Mucosa of descending colon (tissue), 3 donors: ENCODE data around the gene ZNF559. TPM values are rescaled to one million over a fixed set of nuclear protein-coding genes. Genes with fewer than 3 reads are reported as not detected.

Experiments used
- ATAC-seq: fragments of 200-7000 bp; cut with Tn5 transposase; one replicate; pipeline ENCODE4 v1.9.1; 2020; ENCODE audit warnings: mild to moderate bottlenecking, moderate library complexity
- DNase-seq, 3 donors: peaks; one replicate each; pipeline ENCODE4 v3.0.0-alpha.2; 2020
- H3K36me3 ChIP-seq: fragments of 200-600 bp; one replicate; pipeline ENCODE4 v1.8.0; 2021; ENCODE audit warnings: low read depth, mild to moderate bottlenecking
- H3K4me1 ChIP-seq: fragments of 200-600 bp; one replicate; pipeline ENCODE4 v1.8.0; 2021; ENCODE audit warnings: low read depth, mild to moderate bottlenecking
- H3K4me3 ChIP-seq: fragments of 200-600 bp; one replicate; pipeline ENCODE4 v1.8.0; 2021; ENCODE audit warnings: mild to moderate bottlenecking
- H3K9me3 ChIP-seq: fragments of 200-600 bp; one replicate; pipeline ENCODE4 v1.8.0; 2021; ENCODE audit warnings: mild to moderate bottlenecking
- intact Hi-C, 2 donors: fragments of 100-400 bp; cut with DNase I in 1 of 2; cut with micrococcal nuclease in 1 of 2; formaldehyde crosslinking; loops; one replicate each; pipeline versions ENCODE4 v1.11.0 to v1.11.1; 2022; cut with DNase I, micrococcal nuclease
- total RNA-seq, 3 donors: library from RNA; stranded (reverse); fragmentation: NEBNext Ultra II Directional in 2 of 3; extraction: Animal tissue kit (Norgen Biotek cat#: 25700) in 2 of 3; gene quantifications; one replicate each; pipeline versions ENCODE4 v1.2.1 to v1.2.4, GENCODE V29; 2021 to 2023
- TF ChIP-seq, protein P1 (sequence below): fragments of 200-600 bp; IDR thresholded peaks from one replicate; pipeline ENCODE4 v1.8.0; 2022; ENCODE audit warnings: antibody characterized with exemption, mild to moderate bottlenecking
- donor health status: DM: no; HTN: no; CAD: no; lungs with moderate emphysema.
- donor health status: DM: no; HTN: no; CAD: no.
- donor health status: DM: no; HTN: yes; CAD: no.

ZNF559 gene
- total RNA-seq, 3 donors from 2014 or later = 7.8 to 19.5 (median 10.4) TPM

DNA sequence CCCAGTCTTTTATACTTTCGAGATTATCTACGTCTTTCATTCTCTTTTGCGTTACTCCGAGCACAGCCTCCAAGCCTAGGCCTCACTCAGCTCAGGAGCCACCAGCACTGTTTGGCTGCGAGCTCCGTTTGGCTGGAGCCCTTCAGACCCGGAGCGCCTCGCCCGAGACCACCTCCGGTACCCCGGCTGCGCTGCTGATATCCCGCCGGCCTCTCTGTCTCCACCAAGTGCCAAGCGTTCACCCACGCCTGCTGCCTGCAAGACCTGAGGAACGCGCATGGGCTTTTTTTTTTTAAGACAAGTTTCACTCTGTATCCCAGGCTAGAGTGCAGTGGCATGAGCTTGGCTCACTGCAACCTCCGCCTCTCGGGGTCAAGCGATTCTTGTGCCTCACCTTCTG is 24.7 kb downstream of the ZNF559 start:
- Histone ChIP-seq H3K9me3 (peaks cover 100% of the 10 kb centered on the region), H3K4me1 (no peaks in the 10 kb centered on the region), H3K4me3 (no peak overlapping the region), H3K36me3 (no peaks in the 10 kb centered on the region)
- TF ChIP-seq, protein P1, sequence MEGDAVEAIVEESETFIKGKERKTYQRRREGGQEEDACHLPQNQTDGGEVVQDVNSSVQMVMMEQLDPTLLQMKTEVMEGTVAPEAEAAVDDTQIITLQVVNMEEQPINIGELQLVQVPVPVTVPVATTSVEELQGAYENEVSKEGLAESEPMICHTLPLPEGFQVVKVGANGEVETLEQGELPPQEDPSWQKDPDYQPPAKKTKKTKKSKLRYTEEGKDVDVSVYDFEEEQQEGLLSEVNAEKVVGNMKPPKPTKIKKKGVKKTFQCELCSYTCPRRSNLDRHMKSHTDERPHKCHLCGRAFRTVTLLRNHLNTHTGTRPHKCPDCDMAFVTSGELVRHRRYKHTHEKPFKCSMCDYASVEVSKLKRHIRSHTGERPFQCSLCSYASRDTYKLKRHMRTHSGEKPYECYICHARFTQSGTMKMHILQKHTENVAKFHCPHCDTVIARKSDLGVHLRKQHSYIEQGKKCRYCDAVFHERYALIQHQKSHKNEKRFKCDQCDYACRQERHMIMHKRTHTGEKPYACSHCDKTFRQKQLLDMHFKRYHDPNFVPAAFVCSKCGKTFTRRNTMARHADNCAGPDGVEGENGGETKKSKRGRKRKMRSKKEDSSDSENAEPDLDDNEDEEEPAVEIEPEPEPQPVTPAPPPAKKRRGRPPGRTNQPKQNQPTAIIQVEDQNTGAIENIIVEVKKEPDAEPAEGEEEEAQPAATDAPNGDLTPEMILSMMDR = no peak
- intact Hi-C loops = no loop called here
- DNase-seq = no peak
- ATAC-seq = no peak

DNA sequence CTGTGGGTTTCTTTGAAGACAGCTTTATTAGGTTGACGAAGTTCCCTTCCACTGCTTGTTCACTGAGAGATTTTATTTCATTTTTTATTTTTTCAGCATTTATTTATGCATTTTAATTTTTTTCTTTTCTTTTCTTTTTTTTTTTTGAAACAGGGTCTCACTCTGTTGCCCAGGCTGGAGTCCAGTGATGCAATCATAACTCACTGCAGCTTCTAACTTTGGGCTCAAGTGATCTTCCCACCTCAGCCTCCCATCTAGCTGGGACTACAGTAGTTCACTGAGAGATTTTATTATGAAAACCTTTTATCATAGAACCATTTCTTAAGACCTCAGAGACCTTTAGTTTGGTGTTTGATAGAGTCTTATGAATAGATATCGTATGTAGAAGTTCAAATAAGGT is 28.5 kb downstream of the ZNF559 start:
- H3K36me3 ChIP-seq = no peaks in the 10 kb centered on the region
- ATAC-seq (no peak), DNase-seq (no peak)
- no peak overlapping the region for H3K4me3 ChIP-seq
- TF ChIP-seq, protein P1 = no peak
- intact Hi-C loops = no loop called here
- H3K9me3 ChIP-seq = peaks cover 100% of the 10 kb centered on the region
- H3K4me1 ChIP-seq = no peaks in the 10 kb centered on the region

DNA sequence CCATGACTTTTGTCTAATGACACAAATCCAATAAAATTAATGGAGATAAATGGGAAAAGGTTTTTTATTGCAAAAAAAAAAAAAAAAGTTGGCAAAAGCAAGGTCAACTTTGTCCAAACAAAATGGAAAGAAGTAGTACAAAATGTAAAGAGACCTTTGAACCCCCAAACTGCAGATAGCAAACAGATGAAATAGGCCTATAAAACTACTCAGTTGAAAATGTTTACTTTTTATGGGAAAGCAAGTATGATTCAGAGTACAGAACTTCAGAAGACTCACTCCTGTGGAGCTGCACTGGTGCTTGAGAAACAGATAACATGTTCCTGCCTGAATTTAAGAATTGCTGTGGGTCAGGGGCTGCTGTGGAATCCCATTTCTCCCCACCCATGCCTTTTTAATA is 29.0 kb downstream of the ZNF559 start:
- intact Hi-C loops = no loop called here
- no peak for ATAC-seq
- no peak for DNase-seq

DNA sequence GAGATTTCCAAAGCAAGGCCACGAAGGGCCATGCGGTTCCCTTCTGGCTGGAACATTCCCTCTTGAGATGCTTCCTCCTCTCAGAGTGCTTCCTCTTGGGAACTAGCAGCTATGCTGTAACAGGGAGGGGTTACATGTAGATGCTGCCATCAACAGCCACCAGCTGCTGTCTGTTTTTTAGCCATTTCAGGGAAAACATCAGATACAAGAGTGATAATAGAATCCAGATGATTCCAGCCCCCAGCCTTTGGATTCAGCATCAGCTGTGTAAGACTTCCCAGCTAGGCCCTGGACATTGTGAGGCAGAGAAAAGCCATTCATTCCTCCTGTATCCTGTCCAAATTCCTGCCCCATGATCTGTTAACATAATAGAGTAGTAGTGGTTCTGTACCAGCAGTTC is 30.7 kb downstream of the ZNF559 start:
- Histone ChIP-seq H3K4me1 (no peaks in the 10 kb centered on the region), H3K36me3 (no peaks in the 10 kb centered on the region), H3K9me3 (peaks cover 100% of the 10 kb centered on the region), H3K4me3 (no peak overlapping the region)
- TF ChIP-seq, protein P1 = no peak
- DNase-seq = no peak
- intact Hi-C loops = no loop called here
- ATAC-seq = no peak

More for the DNA sequence above, 29.0 kb downstream of the ZNF559 start:
- no peaks in the 10 kb centered on the region for H3K36me3 ChIP-seq
- TF ChIP-seq, protein P1 = no peak
- H3K4me1 ChIP-seq = no peaks in the 10 kb centered on the region
- peaks cover 100% of the 10 kb centered on the region for H3K9me3 ChIP-seq
- H3K4me3 ChIP-seq = no peak overlapping the region

DNA sequence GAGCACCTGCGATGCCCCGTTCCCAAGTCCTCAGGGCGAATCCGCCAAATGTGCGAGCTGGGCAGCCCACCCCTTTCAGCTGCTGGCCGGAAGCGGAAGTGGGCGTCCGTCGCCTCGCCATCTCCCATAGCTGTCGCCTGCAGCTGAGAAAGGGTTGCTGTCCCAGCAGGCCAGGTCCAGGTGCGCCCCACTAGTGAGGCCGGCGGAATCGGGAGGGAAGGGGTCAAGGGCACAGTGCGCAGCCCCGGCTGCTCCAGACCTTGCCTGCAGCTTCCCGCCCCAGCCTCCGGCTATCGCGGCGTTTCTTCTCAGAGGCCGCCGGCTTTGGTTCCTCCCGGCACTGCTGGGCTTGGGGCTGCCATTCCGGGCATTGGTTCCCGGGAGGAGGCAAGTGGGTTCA is 38.9 kb downstream of the ZNF559 start, which contains the start of gene ZNF177:
TSS of gene ZNF177 (plus strand) at position 109 of the 400 bp plus-strand sequence. CDS start 15,299 bp downstream, outside the sequence.
- no peaks in the 10 kb centered on the region for H3K4me1 ChIP-seq
- intact Hi-C loops = no loop called here
- no peak within 1 kb of the TSS for H3K4me3 ChIP-seq
- DNase-seq (no peak), ATAC-seq (no peak)
- H3K36me3 ChIP-seq = no peaks in the 10 kb centered on the region
- TF ChIP-seq, protein P1 = no peak
- H3K9me3 ChIP-seq = peaks cover 87% of the 10 kb centered on the region
